ENCODE results near the gene IGSF9B. TPM values are rescaled to one million over a fixed set of nuclear protein-coding genes. Genes with fewer than 3 reads are reported as not detected.

The IGSF9B gene
- total and polyA plus RNA-seq, 12 donors = 0.12 to 23.4 (median 1.6) TPM

DNA sequence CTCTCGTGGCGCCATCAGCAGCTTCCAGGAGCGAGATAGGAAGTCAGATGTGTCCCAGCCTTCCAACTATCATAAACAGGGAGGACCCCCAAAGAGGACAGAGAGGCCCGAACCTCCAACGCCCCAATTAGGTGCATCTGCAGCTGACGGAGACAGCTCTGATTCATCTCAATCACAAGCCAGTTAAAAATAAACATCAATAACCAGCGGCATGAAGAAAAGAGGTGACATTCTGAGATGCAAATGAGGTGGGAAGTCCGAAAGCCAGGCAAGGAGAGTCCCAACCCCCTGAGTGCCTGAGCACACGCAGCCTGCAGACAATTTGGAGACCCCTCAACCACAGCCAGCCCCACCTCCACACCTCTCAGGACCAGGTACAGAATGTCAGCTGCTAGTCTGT lies 28.1 kb upstream of the IGSF9B start:
- no peaks in the 10 kb centered on the region for H3K4me1 ChIP-seq (replicated peaks in 1 of 2)
- H3K36me3 ChIP-seq (replicated peaks in 1 of 2) = no peaks in the 10 kb centered on the region
- intact Hi-C loops (cut with DNase I) = no loop called here
- H3K27me3 ChIP-seq = no peaks in the 10 kb centered on the region
- H3K27ac ChIP-seq = no peak overlapping the region
- H3K4me3 ChIP-seq = no peak overlapping the region
- H3K9me3 ChIP-seq (replicated peaks in 1 of 3) = no peaks in the 10 kb centered on the region
- DNase-seq = no peak
- TF ChIP-seq CTCF (IDR thresholded peaks at IDR 0.05) = no peak
- WGBS, 4 donors = 71 to 83% (median 76%) methylated on average over 9 of the region's 9 CpGs

- 77 to 83% (median 79%) methylated on average over 22 to 28 of the region's 28 CpGs for WGBS, 4 donors
- DNase-seq = no peak
- intact Hi-C loops (cut with DNase I) = no loop called here
Measured at GRCh38 chr11:133983660-133984316, 27.0 kb upstream of the IGSF9B start.

GRCh38 chr11:133982876-133983275 lies 26.1 kb upstream of the IGSF9B start:
- H3K36me3 ChIP-seq (replicated peaks in 1 of 2) = no peaks in the 10 kb centered on the region
- H3K9me3 ChIP-seq (replicated peaks in 1 of 3) = no peaks in the 10 kb centered on the region
- WGBS, 4 donors = 69 to 85% (median 81%) methylated on average over 12 of the region's 12 CpGs
- TF ChIP-seq POLR2A (IDR thresholded peaks at IDR 0.05) (no peak), CTCF (IDR thresholded peaks at IDR 0.05) (no peak)
- H3K4me1 ChIP-seq (replicated peaks in 1 of 2) = no peaks in the 10 kb centered on the region
- intact Hi-C loops (cut with DNase I) = no loop called here
- H3K27ac ChIP-seq = no peak overlapping the region
- no peaks in the 10 kb centered on the region for H3K27me3 ChIP-seq
- DNase-seq = no peak
- no peak overlapping the region for H3K4me3 ChIP-seq

More at GRCh38 chr11:133983660-133984316, 27.0 kb upstream of the IGSF9B start:
- H3K27me3 ChIP-seq = no peaks in the 10 kb centered on the region
- no peaks in the 10 kb centered on the region for H3K36me3 ChIP-seq (replicated peaks in 1 of 2)
- H3K27ac ChIP-seq = no peak overlapping the region
- no peaks in the 10 kb centered on the region for H3K4me1 ChIP-seq (replicated peaks in 1 of 2)
- TF ChIP-seq CTCF (IDR thresholded peaks at IDR 0.05) (no peak), POLR2A (IDR thresholded peaks at IDR 0.05) (no peak)
- H3K9me3 ChIP-seq (replicated peaks in 1 of 3) = no peaks in the 10 kb centered on the region
- H3K4me3 ChIP-seq = no peak overlapping the region

DNA sequence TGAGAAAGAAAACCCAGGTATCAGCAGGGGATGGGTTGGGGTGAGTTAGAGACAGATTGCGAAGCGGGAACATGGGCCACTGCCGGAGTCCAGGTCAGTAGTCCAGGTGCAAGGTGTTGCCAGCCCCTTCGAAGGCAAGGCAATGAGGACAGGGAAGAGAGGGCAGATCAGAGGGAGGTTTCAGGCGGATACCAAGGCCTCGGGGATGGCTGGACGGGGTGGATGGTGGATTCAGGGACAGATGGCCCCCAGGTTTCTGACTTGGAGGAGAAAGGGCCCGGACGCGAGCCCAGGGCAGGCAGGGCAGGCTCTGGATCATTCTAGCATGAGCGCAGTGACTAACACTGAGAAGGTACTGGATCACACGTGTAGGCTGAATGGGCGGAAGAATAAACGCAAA lies 25.4 kb upstream of the IGSF9B start:
- 78 to 85% (median 83%) methylated on average over 9 to 14 of the region's 14 CpGs for WGBS, 4 donors
- DNase-seq = no peak
- intact Hi-C loops (cut with DNase I) = no loop called here
- Histone ChIP-seq H3K27me3 (no peaks in the 10 kb centered on the region), H3K4me3 (no peak overlapping the region), H3K36me3 (replicated peaks in 1 of 2) (no peaks in the 10 kb centered on the region), H3K4me1 (replicated peaks in 1 of 2) (no peaks in the 10 kb centered on the region), H3K9me3 (replicated peaks in 1 of 3) (no peaks in the 10 kb centered on the region), H3K27ac (no peak overlapping the region)
- no peak for TF ChIP-seq POLR2A (IDR thresholded peaks at IDR 0.05)
- no peak for TF ChIP-seq CTCF (IDR thresholded peaks at IDR 0.05)

Data from adrenal gland (tissue), 12 donors.